WI38 (cell line): Measurements from ENCODE around the gene CARMIL3.

Experiments used
- H3K4me3 ChIP-seq: 2 replicates; pipeline ENCODE4 v1.5.1; 2011; ENCODE audit warnings: low read depth, mild to moderate bottlenecking, control low read depth, low read length
- TF ChIP-seq, protein P1 (sequence below): IDR thresholded peaks from 2 replicates; pipeline ENCODE4 v1.5.1; 2012; ENCODE audit warnings: low read depth, mild to moderate bottlenecking, control low read depth, low read length

Gene CARMIL3

DNA sequence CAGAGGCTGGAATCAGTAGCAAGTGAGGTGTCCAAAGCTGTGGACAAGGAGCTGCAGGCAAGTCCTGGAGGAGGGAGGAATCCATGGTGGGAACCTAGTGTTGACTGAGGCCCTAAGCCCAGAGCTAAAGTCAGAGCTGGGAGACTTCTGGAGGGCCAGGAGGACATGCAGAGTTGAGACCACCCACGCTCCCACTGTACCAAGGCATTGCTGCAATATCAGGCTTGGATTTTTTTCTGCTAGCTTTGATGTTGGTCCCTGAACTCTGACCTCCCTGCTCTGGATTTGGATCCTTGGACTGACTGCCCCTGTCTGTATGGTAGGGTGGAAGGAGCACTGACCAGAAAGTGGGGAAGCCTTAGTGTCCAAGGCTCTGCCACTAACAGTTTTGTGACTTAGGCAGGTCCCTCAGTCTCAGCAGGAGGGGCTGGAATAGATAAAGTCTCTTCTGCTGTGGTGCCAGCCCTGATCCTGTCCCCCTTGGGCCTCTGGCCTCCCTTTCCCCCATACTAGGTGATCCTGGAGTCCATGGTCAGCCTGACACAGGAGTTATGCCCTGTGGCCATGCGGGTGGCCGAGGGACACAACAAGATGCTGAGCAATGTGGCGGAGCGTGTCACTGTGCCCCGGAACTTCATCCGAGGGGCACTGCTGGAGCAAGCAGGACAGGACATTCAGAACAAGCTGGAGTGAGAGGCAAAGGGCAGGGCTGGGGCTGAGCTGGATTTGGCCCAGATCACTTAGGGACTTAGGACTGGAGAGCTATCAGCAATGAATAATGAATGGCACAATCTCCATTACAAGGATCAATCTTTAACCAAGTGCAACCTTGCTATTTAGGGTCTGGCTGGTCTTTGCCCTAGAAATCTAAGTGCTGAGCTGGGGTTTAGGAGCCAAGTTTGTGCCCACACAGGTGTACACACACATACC lies 9.4 kb downstream of the CARMIL3 start:
- TF ChIP-seq, protein P1, sequence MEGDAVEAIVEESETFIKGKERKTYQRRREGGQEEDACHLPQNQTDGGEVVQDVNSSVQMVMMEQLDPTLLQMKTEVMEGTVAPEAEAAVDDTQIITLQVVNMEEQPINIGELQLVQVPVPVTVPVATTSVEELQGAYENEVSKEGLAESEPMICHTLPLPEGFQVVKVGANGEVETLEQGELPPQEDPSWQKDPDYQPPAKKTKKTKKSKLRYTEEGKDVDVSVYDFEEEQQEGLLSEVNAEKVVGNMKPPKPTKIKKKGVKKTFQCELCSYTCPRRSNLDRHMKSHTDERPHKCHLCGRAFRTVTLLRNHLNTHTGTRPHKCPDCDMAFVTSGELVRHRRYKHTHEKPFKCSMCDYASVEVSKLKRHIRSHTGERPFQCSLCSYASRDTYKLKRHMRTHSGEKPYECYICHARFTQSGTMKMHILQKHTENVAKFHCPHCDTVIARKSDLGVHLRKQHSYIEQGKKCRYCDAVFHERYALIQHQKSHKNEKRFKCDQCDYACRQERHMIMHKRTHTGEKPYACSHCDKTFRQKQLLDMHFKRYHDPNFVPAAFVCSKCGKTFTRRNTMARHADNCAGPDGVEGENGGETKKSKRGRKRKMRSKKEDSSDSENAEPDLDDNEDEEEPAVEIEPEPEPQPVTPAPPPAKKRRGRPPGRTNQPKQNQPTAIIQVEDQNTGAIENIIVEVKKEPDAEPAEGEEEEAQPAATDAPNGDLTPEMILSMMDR: no peak

DNA sequence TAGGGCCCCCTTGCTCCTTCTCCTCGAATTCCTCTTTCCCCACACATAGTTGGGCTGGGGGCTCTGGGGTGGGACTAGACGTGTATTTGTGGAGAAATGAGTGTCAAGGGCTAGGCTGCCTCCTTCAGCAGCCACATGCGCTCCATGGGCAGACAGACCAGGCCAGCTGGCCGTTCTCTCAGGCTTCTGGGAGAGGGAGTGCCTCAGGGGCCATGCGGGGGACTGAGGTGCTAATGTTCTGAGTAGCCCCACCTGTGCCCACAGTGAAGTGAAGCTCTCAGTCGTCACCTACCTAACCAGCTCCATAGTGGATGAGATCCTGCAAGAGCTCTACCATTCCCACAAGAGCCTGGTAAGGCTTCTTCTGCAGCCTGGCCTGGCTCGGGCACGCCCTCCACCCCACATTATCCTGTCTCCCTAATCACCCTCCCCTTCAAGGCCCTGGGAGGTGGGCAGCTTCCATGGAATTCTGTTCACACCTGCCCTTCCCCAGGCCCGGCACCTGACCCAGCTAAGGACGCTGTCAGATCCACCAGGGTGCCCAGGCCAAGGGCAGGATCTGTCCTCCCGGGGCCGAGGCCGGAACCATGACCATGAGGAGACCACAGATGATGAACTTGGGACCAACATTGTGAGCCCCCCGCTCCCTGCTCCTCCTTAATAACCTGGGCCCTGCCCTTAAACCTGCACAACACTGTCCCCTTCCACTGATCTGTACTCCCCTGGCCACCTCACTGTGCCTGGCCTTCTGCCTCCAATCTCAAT lies 10.6 kb downstream of the CARMIL3 start:
- no peak overlapping the region for H3K4me3 ChIP-seq
- TF ChIP-seq, protein P1: no peak

More for the DNA sequence above, 9.4 kb downstream of the CARMIL3 start:
- no peak overlapping the region for H3K4me3 ChIP-seq

DNA sequence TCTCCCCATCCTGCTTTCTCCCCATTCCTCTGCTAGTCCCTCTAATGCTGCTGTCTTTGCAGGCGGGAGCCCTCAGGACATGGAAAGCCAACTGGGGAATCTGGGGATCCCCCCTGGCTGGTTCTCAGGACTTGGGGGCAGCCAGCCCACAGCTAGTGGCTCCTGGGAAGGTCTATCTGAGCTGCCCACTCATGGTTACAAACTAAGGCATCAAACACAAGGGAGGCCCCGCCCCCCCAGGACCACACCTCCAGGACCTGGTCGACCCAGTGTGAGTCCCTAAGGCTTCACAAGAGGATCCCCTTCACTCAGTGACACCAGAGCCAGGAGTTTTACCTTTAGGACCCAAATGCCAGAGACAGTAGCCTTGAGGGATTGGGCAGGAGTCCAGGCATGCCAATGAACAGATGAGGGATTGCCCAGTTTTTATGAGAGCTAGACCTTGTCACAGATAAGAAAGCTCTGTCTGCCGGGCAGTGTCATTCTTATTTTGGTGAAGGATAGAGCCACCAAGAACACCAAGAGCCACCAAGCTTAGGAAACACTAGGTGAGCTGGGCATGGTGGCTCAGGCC lies 11.5 kb downstream of the CARMIL3 start:
- H3K4me3 ChIP-seq: no peak overlapping the region
- TF ChIP-seq, protein P1: no peak

DNA sequence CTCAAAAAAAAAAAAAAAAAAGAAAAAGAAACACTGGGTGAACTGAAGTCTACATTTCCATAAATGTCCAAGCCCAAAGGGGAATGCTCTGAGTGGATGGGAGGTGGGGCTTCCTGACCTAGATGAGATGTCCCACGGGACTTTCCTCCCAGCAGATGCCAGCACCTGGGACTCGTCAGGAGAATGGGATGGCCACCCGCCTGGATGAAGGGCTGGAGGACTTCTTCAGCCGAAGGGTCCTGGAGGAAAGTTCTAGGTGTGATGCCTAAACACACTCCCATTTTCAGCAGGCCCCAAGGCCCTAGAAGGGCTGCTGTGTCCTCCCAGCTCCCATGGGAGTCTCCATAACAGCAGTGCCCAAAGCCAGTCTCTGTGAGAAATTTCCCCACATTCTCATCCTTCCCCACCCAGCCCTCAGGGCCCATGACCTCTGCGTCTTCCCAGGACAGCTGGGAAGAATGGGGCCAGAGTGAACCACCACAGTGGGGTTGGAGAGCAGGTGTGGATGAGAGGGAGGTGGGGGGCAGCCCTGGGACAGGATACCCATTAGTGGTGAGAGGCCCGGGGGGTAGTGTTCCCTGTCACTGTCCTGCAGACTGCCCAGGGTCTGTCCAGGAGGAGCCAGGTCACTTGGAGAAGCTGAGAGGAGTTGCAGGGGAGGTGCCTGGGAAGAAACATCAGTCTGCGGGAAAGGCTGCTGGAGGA lies 12.4 kb downstream of the CARMIL3 start:
- TF ChIP-seq, protein P1: no peak
- H3K4me3 ChIP-seq: no peak overlapping the region

DNA sequence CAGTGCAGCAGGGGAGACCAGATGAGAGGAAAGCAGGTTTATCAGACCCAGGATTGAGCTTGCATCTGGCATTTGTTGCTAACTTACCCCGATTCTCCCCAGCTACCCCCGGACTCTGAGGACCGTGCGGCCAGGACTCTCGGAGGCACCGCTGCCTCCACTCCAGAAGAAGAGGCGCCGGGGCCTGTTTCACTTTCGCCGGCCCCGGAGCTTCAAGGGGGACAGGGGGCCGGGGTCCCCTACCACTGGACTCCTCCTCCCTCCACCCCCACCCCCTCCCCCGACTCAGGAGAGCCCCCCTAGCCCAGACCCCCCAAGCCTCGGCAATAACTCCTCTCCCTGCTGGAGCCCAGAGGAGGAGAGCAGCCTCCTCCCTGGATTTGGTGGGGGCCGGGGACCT lies 13.0 kb downstream of the CARMIL3 start:
- TF ChIP-seq, protein P1: no peak
- H3K4me3 ChIP-seq: no peak overlapping the region

DNA sequence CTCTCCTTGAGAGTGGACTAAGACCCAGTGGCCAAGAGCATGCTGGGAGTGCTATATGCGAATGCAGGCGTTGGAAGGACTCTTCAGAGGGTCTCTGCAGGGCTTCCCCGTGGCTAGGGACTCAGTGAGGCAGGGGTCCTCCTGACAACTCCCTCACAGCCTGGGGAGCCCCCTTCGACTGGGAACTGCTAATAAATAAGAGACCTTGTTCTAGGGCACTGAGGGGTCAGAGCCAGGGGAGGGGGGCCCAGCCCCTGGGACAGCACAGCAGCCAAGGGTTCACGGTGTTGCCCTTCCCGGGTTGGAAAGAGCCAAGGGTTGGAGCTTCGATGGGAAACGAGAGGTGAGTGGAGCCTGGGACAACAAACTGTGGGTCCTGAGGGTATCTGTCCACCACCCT lies 13.6 kb downstream of the CARMIL3 start:
- TF ChIP-seq, protein P1: no peak

More for the DNA sequence above, 13.6 kb downstream of the CARMIL3 start:
- no peak overlapping the region for H3K4me3 ChIP-seq
